Lung microvascular endothelial cell (primary cell): ENCODE data around the gene B4GAT1. TPM values are rescaled to one million over a fixed set of nuclear protein-coding genes. Genes with fewer than 3 reads are reported as not detected.
"Not testable (repeated sequence)": the region's sequence is repeated elsewhere in the genome, so short reads cannot be mapped to it uniquely, and the experiment has no call there.

Source experiments
- DNase-seq, 2 donors: peaks; one replicate each; pipeline versions ENCODE4 v3.0.0 to v3.0.0-alpha.2; 2010; ENCODE audit warnings: low read depth in 2 of 2
- total RNA-seq: library from RNA; depleted of rRNA; stranded (reverse); fragments of >200 nt; gene quantifications from 2 replicates; pipeline ENCODE4 v1.2.1, GENCODE V29; 2014

The B4GAT1 gene
- total RNA-seq, 1 donor from 2014 or later, result 19.8 TPM

DNA sequence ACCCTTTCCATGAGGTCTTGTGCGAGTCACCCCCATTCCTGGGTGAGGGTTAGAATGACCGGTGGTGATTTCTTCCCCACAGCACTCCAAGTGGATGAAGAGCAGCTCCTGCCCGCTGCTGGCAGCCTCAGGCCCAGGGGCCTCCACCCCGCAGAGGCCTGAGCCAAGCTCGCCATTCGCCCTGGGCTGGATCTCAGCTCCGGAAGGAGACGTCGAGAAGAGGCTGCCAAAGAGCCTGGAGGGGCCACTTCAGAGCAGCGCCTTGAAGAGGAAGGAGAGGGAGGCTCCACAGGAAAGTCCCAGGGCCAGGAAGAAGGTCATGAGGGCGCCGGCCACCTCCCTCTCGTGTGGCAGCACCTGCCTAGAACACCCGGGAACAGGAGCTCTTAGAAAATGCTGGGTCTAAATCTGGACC, 15.8 kb upstream of the B4GAT1 start:
- DNase-seq, result no peak

GRCh38 chr11:66362481-66363147, 15.2 kb upstream of the B4GAT1 start:
- no peak for DNase-seq

- no peak for DNase-seq
These were observed 14.1 kb upstream of the B4GAT1 start for GRCh38 chr11:66361502-66361941.

DNA sequence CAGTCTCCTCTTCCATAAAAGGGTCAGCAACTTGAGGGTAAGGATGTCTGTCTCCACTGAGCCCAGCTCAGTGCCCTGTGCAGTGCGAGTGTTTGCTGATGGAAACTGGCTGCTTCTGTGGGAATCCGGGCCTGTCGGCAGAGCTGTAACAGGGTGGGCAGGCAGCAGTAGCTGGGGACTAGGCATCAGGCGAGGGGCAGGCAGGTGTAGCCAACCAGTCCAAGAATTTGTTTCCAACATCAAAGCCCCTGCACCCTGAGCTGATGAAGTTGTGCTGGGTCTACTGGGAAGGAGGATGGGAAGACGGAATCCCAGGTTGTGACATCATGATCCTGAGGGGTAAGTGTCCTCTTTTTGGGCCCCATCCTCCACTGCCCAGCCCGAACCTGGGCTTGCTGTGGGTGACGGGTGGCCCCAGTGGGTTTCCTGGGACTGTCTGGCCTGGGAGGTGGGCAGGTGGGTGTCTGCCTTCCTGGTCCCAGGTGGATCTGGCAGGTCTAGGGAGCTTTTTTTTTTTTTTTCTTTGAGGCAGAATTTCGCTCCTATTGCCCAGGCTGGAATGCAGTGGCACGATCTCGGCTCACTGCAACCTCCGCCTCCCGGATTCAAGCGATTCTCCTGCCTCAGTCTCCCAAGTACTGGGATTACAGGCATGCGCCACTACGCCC, 13.1 kb upstream of the B4GAT1 start:
- DNase-seq, result no peak

DNA sequence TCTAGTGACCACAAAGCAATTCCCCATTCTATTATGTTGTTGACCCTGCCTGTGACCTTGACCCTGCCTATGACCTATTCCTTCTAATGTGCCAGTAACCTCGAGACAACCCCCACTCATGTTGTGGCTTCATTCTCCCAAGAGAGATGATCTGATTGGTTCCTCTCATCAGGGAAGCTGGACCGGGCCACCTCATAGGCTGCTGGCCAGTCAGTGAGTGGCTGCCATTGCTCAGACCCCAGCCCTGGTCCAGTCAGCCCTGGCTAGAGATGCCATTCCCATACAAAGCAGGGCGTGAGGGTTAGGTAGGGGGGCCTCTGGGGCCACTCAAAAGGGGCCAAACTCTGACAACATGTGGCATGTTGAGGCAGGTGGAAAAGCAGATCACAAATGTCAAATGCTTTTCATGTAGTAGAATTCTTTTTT, 12.2 kb upstream of the B4GAT1 start:
- no peak for DNase-seq

GRCh38 chr11:66350560-66351235, 3.3 kb upstream of the B4GAT1 start:
- not testable (repeated sequence) for DNase-seq

- no peak for DNase-seq
These were observed 1.6 kb upstream of the B4GAT1 start for GRCh38 chr11:66349084-66349386.

GRCh38 chr11:66346476-66347424, 679 bp downstream of the B4GAT1 start:
- DNase-seq, result peak in 1 of 2 donors; percentile 41

DNA sequence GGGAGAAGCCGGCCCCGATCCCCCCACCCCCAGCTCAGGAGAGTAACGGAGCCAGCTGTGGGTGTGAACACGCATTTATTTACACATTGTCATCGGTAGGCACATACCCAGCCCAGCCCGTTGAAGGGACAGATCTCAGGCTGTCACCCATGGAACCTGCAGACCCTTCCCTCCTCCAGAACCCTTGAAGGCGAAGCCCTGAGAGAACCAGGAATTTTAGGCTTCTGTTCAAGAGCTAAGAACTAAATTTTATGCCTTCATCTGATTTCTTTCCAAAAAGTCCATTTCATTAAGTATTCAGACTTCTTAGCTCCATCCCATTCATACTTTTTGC, 2.1 kb downstream of the B4GAT1 start:
- DNase-seq, result no peak

GRCh38 chr11:66344550-66345315, 2.7 kb downstream of the B4GAT1 start, which contains the start of gene BRMS1:
TSS of gene BRMS1 (minus strand) at chr11:66345104. CDS start at chr11:66342234, 2,870 bp downstream.
- peak; percentile 98 to 99 for DNase-seq

DNA sequence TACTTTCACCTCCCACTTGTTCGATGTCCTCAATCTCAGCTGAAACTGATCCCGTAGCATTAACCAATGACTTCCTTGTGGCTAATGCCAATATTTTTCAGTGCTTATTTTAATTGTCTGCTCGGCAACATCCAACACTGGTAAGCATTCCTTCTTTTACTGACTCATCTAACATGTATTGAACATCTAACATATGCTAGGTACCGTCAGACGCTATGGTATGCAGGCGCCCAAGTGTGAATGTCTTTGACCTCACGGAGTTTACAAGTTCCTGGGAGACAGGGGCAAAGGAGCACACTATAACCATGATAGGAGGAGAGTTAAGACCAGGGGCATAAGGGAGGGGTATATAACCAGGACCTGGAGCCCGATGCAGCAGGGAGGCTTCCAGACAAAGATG, 4.3 kb downstream of the B4GAT1 start:
- no peak for DNase-seq

DNA sequence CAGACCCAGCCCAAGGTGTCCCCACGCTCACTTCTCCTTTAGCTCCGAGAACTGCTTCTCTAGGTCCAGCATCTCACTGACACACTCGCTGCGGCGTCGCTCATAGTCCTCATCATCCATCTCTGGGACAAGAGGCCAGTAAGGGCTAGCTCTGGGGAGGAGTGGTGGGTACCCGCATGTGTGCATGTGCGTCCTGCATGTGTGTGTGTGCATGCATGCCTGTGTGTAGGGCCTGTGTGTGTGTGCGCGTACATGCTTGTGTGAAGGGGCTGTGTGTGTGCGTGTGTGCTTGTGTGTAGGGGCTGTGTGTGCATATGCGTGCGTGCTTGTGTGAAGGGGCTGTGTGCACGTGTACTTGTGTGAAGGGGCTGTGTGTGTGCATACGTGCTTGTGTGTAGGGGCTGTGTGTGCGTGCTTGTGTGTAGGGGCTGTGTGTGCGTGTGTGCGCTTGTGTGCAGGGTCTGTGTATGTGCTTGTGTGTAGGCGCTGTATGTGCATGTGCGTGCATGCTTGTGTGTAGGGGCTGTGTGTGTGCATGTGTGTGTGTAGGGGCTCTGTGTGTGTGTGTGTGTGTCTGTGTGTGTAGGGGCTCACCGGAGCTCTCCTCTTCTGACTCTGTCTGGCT, 5.8 kb downstream of the B4GAT1 start:
- DNase-seq, result no peak

- no peak for DNase-seq
These were observed 6.6 kb downstream of the B4GAT1 start for GRCh38 chr11:66340596-66341501.

GRCh38 chr11:66339686-66340483, 7.5 kb downstream of the B4GAT1 start:
- no peak for DNase-seq

DNA sequence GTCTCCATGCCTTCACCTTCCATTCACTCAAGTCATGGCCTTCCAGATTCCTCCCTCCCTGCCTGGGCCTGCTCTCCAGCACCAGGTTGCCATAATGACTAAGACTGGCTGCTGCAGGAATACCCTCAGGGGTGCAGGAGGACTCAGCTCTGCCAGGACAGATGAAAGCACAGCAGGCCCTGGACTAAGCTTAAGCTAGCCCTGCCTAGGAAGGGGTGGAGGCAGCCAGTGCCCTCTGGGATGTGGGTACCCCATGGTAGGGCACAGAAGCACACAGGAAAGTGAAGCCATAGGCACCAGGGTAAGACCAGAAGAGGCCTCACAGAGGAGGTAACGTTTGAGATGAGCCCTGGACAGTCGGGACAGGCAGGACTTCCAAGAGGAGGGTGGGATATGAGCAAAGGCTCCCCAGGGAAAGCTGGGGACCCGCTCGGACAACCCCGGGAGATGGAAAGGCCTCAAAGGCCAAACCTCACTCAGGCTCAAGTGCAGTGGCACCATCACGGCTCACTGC, 8.2 kb downstream of the B4GAT1 start:
- no peak for DNase-seq

DNA sequence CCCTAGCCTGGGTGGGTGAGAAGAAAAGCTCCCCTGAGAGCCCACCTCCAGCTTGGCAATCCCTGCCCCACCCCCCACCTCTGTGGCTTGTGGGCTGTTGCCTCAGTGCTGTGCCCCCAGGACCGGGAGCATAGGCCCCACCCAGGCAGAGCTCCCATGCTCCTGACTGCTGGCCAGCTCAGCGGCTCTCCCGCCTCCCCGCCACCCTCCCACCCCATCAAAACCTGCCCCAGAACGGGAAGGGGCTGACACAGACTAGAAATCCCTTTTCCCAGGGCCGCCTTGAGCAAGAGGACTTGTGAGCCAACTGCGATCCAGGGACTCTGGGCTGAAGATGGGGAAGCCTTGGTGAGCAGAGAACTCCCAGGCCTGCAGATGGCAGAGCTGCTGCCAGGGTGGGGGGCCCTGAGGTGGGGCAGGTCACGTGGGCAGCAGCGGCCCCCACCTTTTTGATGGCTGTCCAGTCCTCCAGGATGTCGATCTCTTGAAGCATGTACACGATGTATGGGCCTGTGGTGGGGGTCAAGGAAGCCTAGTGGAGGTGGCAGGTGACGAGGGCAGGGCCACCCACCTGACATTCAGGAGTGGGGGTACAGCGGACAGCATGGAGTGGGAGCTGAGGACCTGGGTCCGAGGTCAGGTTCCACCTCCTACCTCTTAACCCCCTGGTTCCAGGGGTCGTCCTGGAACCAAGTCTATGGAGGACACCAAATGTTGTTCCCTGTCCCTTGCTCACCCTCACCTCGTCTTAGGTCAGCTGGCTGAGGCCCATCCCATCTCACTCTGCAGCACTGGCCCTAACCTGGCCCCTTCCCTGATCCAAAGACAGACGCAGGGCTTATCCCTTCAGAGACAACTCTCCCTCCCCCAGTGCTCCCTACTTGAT, 8.9 kb downstream of the B4GAT1 start:
- DNase-seq, result no peak
